Stomach (tissue), 9 donors: ENCODE results near the gene SCYGR8. TPM values are rescaled to one million over a fixed set of nuclear protein-coding genes. Genes with fewer than 3 reads are reported as not detected.
"Not testable (repeated sequence)": the region's sequence is repeated elsewhere in the genome, so short reads cannot be mapped to it uniquely, and the experiment has no call there.

Experiments
- DNase-seq, 2 donors: peaks; one replicate each; pipeline versions ENCODE4 v3.0.0 to v3.0.0-alpha.2; 2013 to 2019
- H3K27ac ChIP-seq, 5 donors: fragments of 200-600 bp in 4 of 5; sonication (generic) in 4 of 5; one replicate each; pipeline ENCODE4 v1.5.1; 2013 to 2019; ENCODE audit warnings: mild to moderate bottlenecking in 1 of 5, moderate library complexity in 1 of 5
- H3K27me3 ChIP-seq, 3 donors: fragments of 200-600 bp; sonication (generic); one replicate each; pipeline ENCODE4 v1.5.1; 2017 to 2019; ENCODE audit warnings: mixed run types in 1 of 3
- H3K36me3 ChIP-seq, 4 donors: fragments of 200-600 bp; sonication (generic); 1 replicate in 3 of 4; 2 replicates in 1 of 4; pipeline ENCODE4 v1.5.1; 2016 to 2019
- H3K4me1 ChIP-seq, 4 donors: fragments of 200-600 bp; sonication (generic); one replicate each; pipeline ENCODE4 v1.5.1; 2016 to 2019
- H3K4me3 ChIP-seq, 4 donors: fragments of 200-600 bp; sonication (generic) in 3 of 4; one replicate each; pipeline ENCODE4 v1.5.1; 2016 to 2019; ENCODE audit warnings: mild to moderate bottlenecking in 1 of 4
- H3K9me3 ChIP-seq, 4 donors: fragments of 200-600 bp; sonication (generic); one replicate each; pipeline ENCODE4 v1.5.1; 2016 to 2019
- EP300 ChIP-seq: sonication (generic); formaldehyde crosslinking; IDR thresholded peaks from one replicate; pipeline ENCODE4 v1.6.1; 2017; ENCODE audit warnings: antibody characterized with exemption
- POLR2A ChIP-seq, 4 donors: fragments of 450-650 bp; IDR thresholded peaks; one replicate each; pipeline ENCODE4 v1.6.1; 2016; ENCODE audit warnings: antibody characterized with exemption in 4 of 4, control low read depth in 2 of 4, mild to moderate bottlenecking in 1 of 4, moderate library complexity in 1 of 4
- POLR2AphosphoS5 ChIP-seq, 3 donors: sonication (generic); formaldehyde crosslinking; IDR thresholded peaks; one replicate each; pipeline ENCODE4 v1.6.1; 2016; ENCODE audit warnings: antibody characterized with exemption in 3 of 3
- WGBS, 5 donors: extraction: QIAGEN DNeasy Blood & Tissue Kit in 3 of 5; methylation state at CpG; one replicate each; pipeline versions ENCODE4 v1.1.5 to v1.1.7; 2013 to 2018; 5-methylcytosine and 5-hydroxymethylcytosine counted together
- intact Hi-C: fragments of 100-400 bp; cut with DNase I; formaldehyde crosslinking; loops from one replicate; pipeline ENCODE4 v1.15.1; 2023; ENCODE audit warnings: low total_unique reads
- polyA plus RNA-seq, 3 donors: library from polyadenylated mRNA; stranded (reverse); fragments of 200-250 nt; gene quantifications; one replicate each; pipeline ENCODE4 v1.2.3, GENCODE V29; 2013
- total RNA-seq, 5 donors: library from RNA; depleted of rRNA; stranded (reverse); fragments of >200 nt; gene quantifications; one replicate each; pipeline versions ENCODE4 v1.1.0 to v1.2.3, GENCODE V29; 2014 to 2016
- TF ChIP-seq, protein P1 (sequence below), 7 experiments: fragments of 450-650 bp in 4 of 7; fragments of 200-600 bp in 3 of 7; sonication (generic) in 3 of 7; IDR thresholded peaks; one replicate each; pipeline ENCODE4 v1.5.1; 2016 to 2019; ENCODE audit warnings: antibody characterized with exemption in 7 of 7, control low read depth in 2 of 7, mild to moderate bottlenecking in 1 of 7
- donor health status: healthy with polysubstance abuse.
- donor health status: Bipolar disorder and iron deficiency.
- donor health status: healthy.

Gene SCYGR8
- total and polyA plus RNA-seq, 8 donors = not detected

- no peak overlapping the region for H3K27ac ChIP-seq
- H3K27me3 ChIP-seq = no peaks in the 10 kb centered on the region
- no peaks in the 10 kb centered on the region for H3K36me3 ChIP-seq
- DNase-seq = peak in 1 of 2 donors; percentile 13
- H3K9me3 ChIP-seq = no peaks in the 10 kb centered on the region
- TF ChIP-seq EP300 (no peak), POLR2A (IDR thresholded peaks at IDR 0.05) (no peak), POLR2AphosphoS5 (IDR thresholded peaks at IDR 0.05) (no peak)
- TF ChIP-seq, protein P1, sequence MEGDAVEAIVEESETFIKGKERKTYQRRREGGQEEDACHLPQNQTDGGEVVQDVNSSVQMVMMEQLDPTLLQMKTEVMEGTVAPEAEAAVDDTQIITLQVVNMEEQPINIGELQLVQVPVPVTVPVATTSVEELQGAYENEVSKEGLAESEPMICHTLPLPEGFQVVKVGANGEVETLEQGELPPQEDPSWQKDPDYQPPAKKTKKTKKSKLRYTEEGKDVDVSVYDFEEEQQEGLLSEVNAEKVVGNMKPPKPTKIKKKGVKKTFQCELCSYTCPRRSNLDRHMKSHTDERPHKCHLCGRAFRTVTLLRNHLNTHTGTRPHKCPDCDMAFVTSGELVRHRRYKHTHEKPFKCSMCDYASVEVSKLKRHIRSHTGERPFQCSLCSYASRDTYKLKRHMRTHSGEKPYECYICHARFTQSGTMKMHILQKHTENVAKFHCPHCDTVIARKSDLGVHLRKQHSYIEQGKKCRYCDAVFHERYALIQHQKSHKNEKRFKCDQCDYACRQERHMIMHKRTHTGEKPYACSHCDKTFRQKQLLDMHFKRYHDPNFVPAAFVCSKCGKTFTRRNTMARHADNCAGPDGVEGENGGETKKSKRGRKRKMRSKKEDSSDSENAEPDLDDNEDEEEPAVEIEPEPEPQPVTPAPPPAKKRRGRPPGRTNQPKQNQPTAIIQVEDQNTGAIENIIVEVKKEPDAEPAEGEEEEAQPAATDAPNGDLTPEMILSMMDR (IDR thresholded peaks at IDR 0.05) = no peak
- no peak overlapping the region for H3K4me3 ChIP-seq
- no peaks in the 10 kb centered on the region for H3K4me1 ChIP-seq
- intact Hi-C loops = no loop called here
- 69 to 78% (median 73%) methylated on average over 6 of the region's 6 CpGs for WGBS, 5 donors
Observed at GRCh38 chr2:227748079-227748478, 2.4 kb downstream of the SCYGR8 start.

DNA sequence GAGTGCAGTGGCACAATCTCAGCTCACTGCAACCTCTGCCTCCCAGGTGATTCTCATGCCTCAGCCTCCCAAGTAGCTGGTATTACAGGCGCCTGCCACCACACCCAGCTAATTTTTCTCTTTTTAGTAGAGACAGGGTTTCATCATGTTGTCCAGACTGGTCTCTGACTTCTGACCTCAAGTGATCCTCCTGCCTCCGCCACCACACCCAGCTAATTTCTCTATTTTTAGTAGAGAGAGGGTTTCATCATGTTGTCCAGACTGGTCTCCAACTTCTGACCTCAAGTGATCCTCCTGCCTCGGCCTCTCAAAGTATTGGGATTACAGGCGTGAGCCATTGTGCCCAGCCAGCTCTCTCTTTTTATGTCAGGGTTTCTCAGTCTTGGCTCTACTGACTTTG lies 10.6 kb downstream of the SCYGR8 start:
- H3K36me3 ChIP-seq, H3K27ac ChIP-seq, H3K4me1 ChIP-seq, H3K9me3 ChIP-seq, DNase-seq, H3K4me3 ChIP-seq, intact Hi-C loops, H3K27me3 ChIP-seq: not testable (repeated sequence)
- 65 to 75% (median 69%) methylated on average over 4 of the region's 4 CpGs for WGBS, 5 donors

GRCh38 chr2:227759411-227760118 lies 13.9 kb downstream of the SCYGR8 start:
- H3K36me3 ChIP-seq = no peaks in the 10 kb centered on the region
- no peaks in the 10 kb centered on the region for H3K9me3 ChIP-seq
- peaks cover 0 to 4% (median 0%) of the 10 kb centered on the region in 4 donors for H3K4me1 ChIP-seq
- 54 to 71% (median 65%) methylated on average over 13 of the region's 13 CpGs for WGBS, 5 donors
- intact Hi-C loops = loop anchor here (10.0 kb wide), 1 partner anchor 355 kb away; no protein-coding TSS in a partner anchor
- no peak overlapping the region for H3K4me3 ChIP-seq
- TF ChIP-seq, protein P1 (IDR thresholded peaks at IDR 0.05) = no peak
- TF ChIP-seq POLR2AphosphoS5 (IDR thresholded peaks at IDR 0.05) (no peak), POLR2A (IDR thresholded peaks at IDR 0.05) (no peak), EP300 (no peak)
- H3K27me3 ChIP-seq = no peaks in the 10 kb centered on the region
- H3K27ac ChIP-seq = no peak overlapping the region
- DNase-seq = peak in 1 of 2 donors; percentile 62

GRCh38 chr2:227761740-227762476 lies 16.2 kb downstream of the SCYGR8 start:
- no peaks in the 10 kb centered on the region for H3K9me3 ChIP-seq
- intact Hi-C loops = loop anchor here (10.0 kb wide), 1 partner anchor 357 kb away; no protein-coding TSS in a partner anchor
- H3K27me3 ChIP-seq = no peaks in the 10 kb centered on the region
- DNase-seq = peak in 1 of 2 donors; percentile 40
- no peaks in the 10 kb centered on the region for H3K36me3 ChIP-seq
- TF ChIP-seq EP300 (no peak), POLR2A (IDR thresholded peaks at IDR 0.05) (no peak), POLR2AphosphoS5 (IDR thresholded peaks at IDR 0.05) (no peak)
- TF ChIP-seq, protein P1 (IDR thresholded peaks at IDR 0.05) = no peak
- H3K27ac ChIP-seq = no peak overlapping the region
- 39 to 57% (median 51%) methylated on average over 6 of the region's 6 CpGs for WGBS, 5 donors
- peaks cover 0 to 9% (median 4%) of the 10 kb centered on the region in 4 donors for H3K4me1 ChIP-seq
- no peak overlapping the region for H3K4me3 ChIP-seq
